Kidney epithelial cell (primary cell): ENCODE results near the gene BHLHE41. TPM values are rescaled to one million over a fixed set of nuclear protein-coding genes. Genes with fewer than 3 reads are reported as not detected.

ENCODE experiments used
- DNase-seq: peaks from one replicate; pipeline ENCODE4 v3.0.0-alpha.2; 2010; ENCODE audit warnings: low read depth
- H3K27me3 ChIP-seq: 2 replicates; pipeline ENCODE4 v1.6.0; 2011; ENCODE audit warnings: low read length; ENCODE audit not compliant: control insufficient read depth, insufficient read depth
- H3K36me3 ChIP-seq: 2 replicates; pipeline ENCODE4 v1.5.1; 2011; ENCODE audit warnings: low read length; ENCODE audit not compliant: control insufficient read depth, insufficient read depth
- H3K4me3 ChIP-seq: 2 replicates; pipeline ENCODE4 v1.5.1; 2011; ENCODE audit warnings: low read depth, mild to moderate bottlenecking, control low read depth, low read length
- total RNA-seq: library from RNA; depleted of rRNA; stranded (reverse); fragments of >200 nt; gene quantifications from 2 replicates; pipeline ENCODE4 v1.2.3, GENCODE V29; 2015
- TF ChIP-seq, protein P1 (sequence below): IDR thresholded peaks from 2 replicates; pipeline ENCODE4 v1.5.1; 2011; ENCODE audit warnings: mild to moderate bottlenecking, moderate library complexity, low read length, control low read depth, inconsistent platforms; ENCODE audit not compliant: insufficient read depth, poor library complexity, severe bottlenecking

The BHLHE41 gene
- total RNA-seq, 1 donor from 2014 or later, result 1.6 TPM

DNA sequence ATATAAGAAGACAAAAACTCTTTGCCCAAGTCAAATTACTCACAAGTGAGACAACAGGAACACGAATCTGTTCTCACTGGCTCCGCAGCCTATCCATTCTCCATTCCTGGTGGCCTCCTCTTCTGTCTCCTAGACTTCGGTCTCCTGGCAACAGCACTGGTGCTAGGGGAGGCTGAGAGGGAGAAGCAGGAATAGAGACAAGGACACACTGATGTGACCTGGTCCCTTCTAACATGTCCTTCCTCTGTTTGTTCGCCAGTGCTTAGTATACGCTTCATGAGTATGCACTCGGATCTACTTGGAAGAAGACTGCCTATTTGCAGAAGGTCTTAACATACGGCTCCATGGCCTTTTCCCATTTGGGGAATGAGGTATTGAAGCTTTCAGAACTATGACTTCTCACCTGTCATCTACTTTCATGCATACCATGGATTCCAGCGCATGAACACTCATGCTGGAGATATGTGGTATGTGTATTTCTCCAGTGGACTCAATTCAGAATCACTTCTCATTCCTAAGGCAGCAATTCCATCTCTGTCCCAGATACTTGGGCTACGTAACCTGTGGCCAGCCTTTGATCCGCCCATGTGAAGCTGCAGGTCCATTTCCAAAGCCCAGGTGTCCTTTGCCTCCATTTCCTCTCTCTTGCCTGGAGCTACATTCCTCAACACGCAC is 33.9 kb downstream of the BHLHE41 start:
- no peak overlapping the region for H3K4me3 ChIP-seq
- TF ChIP-seq, protein P1, sequence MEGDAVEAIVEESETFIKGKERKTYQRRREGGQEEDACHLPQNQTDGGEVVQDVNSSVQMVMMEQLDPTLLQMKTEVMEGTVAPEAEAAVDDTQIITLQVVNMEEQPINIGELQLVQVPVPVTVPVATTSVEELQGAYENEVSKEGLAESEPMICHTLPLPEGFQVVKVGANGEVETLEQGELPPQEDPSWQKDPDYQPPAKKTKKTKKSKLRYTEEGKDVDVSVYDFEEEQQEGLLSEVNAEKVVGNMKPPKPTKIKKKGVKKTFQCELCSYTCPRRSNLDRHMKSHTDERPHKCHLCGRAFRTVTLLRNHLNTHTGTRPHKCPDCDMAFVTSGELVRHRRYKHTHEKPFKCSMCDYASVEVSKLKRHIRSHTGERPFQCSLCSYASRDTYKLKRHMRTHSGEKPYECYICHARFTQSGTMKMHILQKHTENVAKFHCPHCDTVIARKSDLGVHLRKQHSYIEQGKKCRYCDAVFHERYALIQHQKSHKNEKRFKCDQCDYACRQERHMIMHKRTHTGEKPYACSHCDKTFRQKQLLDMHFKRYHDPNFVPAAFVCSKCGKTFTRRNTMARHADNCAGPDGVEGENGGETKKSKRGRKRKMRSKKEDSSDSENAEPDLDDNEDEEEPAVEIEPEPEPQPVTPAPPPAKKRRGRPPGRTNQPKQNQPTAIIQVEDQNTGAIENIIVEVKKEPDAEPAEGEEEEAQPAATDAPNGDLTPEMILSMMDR, result no peak
- peak; percentile 50 for DNase-seq
- H3K27me3 ChIP-seq, result no peaks in the 10 kb centered on the region
- H3K36me3 ChIP-seq, result no peaks in the 10 kb centered on the region

DNA sequence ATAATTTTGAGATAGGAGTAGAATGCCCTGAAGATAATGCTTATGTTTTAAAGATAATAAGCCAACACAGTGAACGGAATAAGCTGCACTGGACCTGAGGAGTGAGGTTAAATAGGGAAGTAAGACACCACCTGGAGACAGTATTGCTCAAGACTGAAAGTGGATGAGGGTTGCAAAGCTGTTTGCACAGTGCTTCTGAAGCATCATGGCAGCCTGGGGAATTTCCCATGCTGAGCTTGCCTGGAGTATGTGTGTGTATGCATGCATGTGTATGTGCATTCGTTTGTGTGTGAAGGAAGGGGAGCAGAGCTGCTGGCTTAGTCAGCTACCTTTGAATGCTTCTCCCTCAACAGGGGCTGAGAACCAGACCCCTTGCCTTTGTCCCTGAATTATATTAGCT is 35.8 kb downstream of the BHLHE41 start:
- Histone ChIP-seq H3K36me3 (no peaks in the 10 kb centered on the region), H3K27me3 (no peaks in the 10 kb centered on the region), H3K4me3 (no peak overlapping the region)
- no peak for DNase-seq
- TF ChIP-seq, protein P1, result no peak

DNA sequence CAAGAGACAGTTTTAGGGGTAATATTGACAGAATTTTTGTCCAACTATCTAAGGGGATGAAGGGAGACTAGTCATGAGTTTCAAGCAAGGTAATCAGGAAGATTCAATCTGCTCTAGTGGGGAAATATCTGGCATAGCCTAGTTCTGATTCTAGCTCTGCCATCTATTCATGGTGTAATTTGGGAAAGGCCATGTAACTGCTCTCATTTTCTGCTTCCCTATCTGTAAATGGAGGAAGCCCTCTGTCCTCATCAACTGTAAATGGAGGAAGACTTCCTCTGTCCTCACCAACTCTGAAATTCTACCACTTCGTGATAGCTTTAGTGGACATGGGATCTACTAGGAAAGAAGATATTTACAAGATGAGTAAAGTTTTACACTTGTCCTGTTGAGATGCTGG is 37.9 kb downstream of the BHLHE41 start:
- H3K36me3 ChIP-seq, result no peaks in the 10 kb centered on the region
- TF ChIP-seq, protein P1, result no peak
- H3K4me3 ChIP-seq, result no peak overlapping the region
- no peaks in the 10 kb centered on the region for H3K27me3 ChIP-seq
- DNase-seq, result no peak

DNA sequence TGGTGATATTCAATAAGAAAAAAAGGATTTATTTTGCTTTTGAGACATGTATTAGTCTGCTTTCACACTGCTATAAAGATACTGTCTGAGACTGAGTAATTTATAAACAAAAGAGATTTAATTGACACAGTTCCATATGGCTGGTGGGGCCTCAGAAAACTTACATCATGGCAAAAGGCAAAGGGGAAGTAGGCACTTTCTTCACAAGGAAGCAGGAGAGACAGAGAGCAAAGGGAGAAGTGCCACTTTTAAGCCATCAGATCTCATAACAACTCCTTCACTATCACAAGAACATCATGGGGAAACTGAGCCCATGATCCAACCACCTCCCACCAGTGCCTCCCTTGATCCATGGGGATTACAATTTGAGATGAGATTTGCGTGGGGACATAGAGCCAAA is 43.9 kb downstream of the BHLHE41 start:
- Histone ChIP-seq H3K4me3 (no peak overlapping the region), H3K27me3 (no peaks in the 10 kb centered on the region), H3K36me3 (no peaks in the 10 kb centered on the region)
- no peak for DNase-seq
- TF ChIP-seq, protein P1, result no peak

DNA sequence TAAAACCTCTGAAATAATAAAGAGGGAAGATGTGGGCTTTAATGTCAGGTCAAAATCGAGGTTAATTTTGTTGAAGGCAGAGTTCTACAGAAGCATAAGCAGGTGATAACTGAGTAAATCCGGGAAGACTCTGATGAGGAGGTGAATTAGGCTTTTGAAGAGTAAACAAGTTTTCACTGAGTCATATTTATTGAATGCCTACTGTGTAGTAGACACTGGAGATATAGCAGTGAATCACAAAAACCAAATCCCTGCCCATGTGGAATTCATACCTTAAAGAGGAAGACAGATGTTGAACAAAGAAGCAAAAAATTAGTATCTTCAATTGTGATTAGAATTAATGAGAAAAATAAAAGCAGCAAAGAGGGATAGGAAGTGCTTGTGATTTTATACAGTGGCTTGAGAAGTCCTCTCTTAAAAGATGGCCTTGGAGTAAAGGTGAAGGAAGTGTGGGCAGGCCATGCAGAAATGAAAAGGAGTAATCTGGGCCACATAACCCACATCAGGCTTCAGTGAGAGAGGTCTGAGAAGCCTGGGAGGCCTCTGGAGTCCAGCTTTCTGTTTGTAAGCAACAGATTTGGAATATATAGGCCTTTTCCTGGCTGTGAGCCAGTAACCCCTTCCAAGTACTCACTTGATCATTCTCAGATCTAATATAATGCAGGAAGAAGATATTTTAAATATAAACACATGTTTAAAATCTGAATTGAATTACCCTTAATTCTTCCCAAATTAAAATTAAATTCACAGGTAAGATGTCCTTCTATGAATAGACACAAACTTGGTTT is 46.7 kb downstream of the BHLHE41 start:
- TF ChIP-seq, protein P1, result no peak
- Histone ChIP-seq H3K4me3 (no peak overlapping the region), H3K36me3 (no peaks in the 10 kb centered on the region), H3K27me3 (no peaks in the 10 kb centered on the region)
- no peak for DNase-seq

Other genes with a start within 250 kb of the BHLHE41 start
- gene RASSF8, start 166.4 kb downstream of the BHLHE41 start, total RNA-seq, result 27.1 and 35.3 TPM in 2 replicates
- gene SSPN, start 70.5 kb upstream of the BHLHE41 start, total RNA-seq, result 1.7 and 7.1 TPM in 2 replicates